Calu3 (cell line): ENCODE measurements around the gene CFAP97D1. TPM values are rescaled to one million over a fixed set of nuclear protein-coding genes. Genes with fewer than 3 reads are reported as not detected.

ENCODE experiments used
- BruUV-seq: library from RNA; stranded (reverse); fragments of 400-500 nt; replicated peaks from 2 replicates; lab custom pipeline; 2021; lab: Mats Ljungman, UMichigan
- CTCF ChIA-PET: fragments of 300-600 bp; sonication (Branson Sonifier 250); formaldehyde crosslinking; loops from one replicate; lab custom pipeline; 2022; ENCODE audit warnings: antibody characterized with exemption; lab: Charles Lee
- DNase-seq: peaks from one replicate; pipeline ENCODE4 v3.0.0; 2022
- H3K27ac Mint-ChIP-seq: one replicate; pipeline ENCODE4 v1.8.0; 2022; ENCODE audit warnings: mixed read lengths; ENCODE audit not compliant: unreplicated experiment
- H3K27me3 Mint-ChIP-seq: one replicate; pipeline ENCODE4 v1.8.0; 2022; ENCODE audit warnings: mixed read lengths; ENCODE audit not compliant: unreplicated experiment
- H3K36me3 Mint-ChIP-seq: one replicate; pipeline ENCODE4 v1.8.0; 2022; ENCODE audit warnings: mild to moderate bottlenecking, moderate library complexity, mixed read lengths; ENCODE audit not compliant: insufficient read depth, unreplicated experiment
- H3K4me1 Mint-ChIP-seq: one replicate; pipeline ENCODE4 v1.8.0; 2022; ENCODE audit warnings: mild to moderate bottlenecking, low read depth, mixed read lengths; ENCODE audit not compliant: unreplicated experiment
- H3K4me3 Mint-ChIP-seq: one replicate; pipeline ENCODE4 v1.8.0; 2022; ENCODE audit warnings: mild to moderate bottlenecking, low read depth, moderate library complexity, mixed read lengths; ENCODE audit not compliant: unreplicated experiment
- H3K9me3 Mint-ChIP-seq: one replicate; pipeline ENCODE4 v1.8.0; 2022; ENCODE audit warnings: low read depth, mixed read lengths; ENCODE audit not compliant: unreplicated experiment
- CTCF ChIP-seq: fragments of 200-600 bp; IDR thresholded peaks from one replicate; pipeline ENCODE4 v1.8.0; 2022; ENCODE audit warnings: antibody characterized with exemption; ENCODE audit not compliant: unreplicated experiment
- intact Hi-C: fragments of 100-400 bp; cut with micrococcal nuclease; formaldehyde crosslinking; loops from one replicate; pipeline ENCODE4 v1.10.0; 2022; ENCODE audit not compliant: unreplicated experiment
- total RNA-seq: library from RNA; stranded (reverse); gene quantifications from 2 replicates; pipeline ENCODE4 v1.2.3, GENCODE V29; 2022

Gene CFAP97D1
- total RNA-seq, 1 experiment from 2014 or later: not detected

- Mint-ChIP-seq H3K4me1 (peaks cover 3% of the 10 kb centered on the region), H3K27me3 (no peaks in the 10 kb centered on the region), H3K4me3 (no peak overlapping the region), H3K9me3 (no peaks in the 10 kb centered on the region), H3K36me3 (peaks cover 43% of the 10 kb centered on the region), H3K27ac (no peak overlapping the region)
- TF ChIP-seq CTCF: no peak
- intact Hi-C loops: no loop called here
- CTCF ChIA-PET: interaction anchor here (0.6 to 3.1 kb wide), 5 partner anchors 39 to 460 kb away, joined by 3 to 12 read pairs (median 3); partner anchors contain the start of gene CD300LG
- no peak for DNase-seq
- no TSS peak for BruUV-seq
Observed at GRCh38 chr17:43767053-43767712, 13.1 kb upstream of the CFAP97D1 start.

DNA sequence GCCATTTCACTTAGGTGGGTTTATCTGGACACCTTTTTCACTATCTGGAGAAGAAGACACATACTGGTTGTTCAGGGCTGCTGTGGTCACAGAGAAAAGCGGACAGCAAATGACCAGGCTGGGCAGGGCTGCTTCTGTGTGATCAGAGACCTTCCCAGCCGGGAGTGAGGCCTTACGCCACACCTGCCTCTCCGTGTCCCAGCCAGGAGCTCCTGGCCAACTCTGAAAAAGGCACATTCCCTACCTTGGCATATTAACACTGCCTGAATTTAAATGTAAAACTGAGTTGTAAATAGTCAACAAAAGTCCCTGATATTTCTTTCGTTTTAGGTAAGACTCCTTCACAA lies 12.5 kb upstream of the CFAP97D1 start:
- TF ChIP-seq CTCF: no peak
- Mint-ChIP-seq H3K27ac (no peak overlapping the region), H3K4me3 (no peak overlapping the region), H3K4me1 (peaks cover 8% of the 10 kb centered on the region), H3K9me3 (no peaks in the 10 kb centered on the region), H3K36me3 (peaks cover 48% of the 10 kb centered on the region), H3K27me3 (no peaks in the 10 kb centered on the region)
- TSS peak; percentile 14 for BruUV-seq
- CTCF ChIA-PET: interaction anchor here (0.8 to 3.1 kb wide), 4 partner anchors 38 to 79 kb away, joined by 3 to 12 read pairs (median 4); partner anchors contain the start of gene CD300LG
- intact Hi-C loops: no loop called here
- DNase-seq: no peak

- no peak for DNase-seq
- no peak overlapping the region for H3K27ac Mint-ChIP-seq
- BruUV-seq: no TSS peak
- no peak for TF ChIP-seq CTCF
- no peaks in the 10 kb centered on the region for H3K27me3 Mint-ChIP-seq
- no peak overlapping the region for H3K4me3 Mint-ChIP-seq
- CTCF ChIA-PET: interaction anchor here (1.0 kb wide), 1 partner anchor 68 kb away, joined by 3 read pairs; no protein-coding TSS in a partner anchor
- peaks cover 54% of the 10 kb centered on the region for H3K36me3 Mint-ChIP-seq
- peaks cover 15% of the 10 kb centered on the region for H3K4me1 Mint-ChIP-seq
- no peaks in the 10 kb centered on the region for H3K9me3 Mint-ChIP-seq
- intact Hi-C loops: no loop called here
Observed at GRCh38 chr17:43768382-43768781, 11.9 kb upstream of the CFAP97D1 start.

GRCh38 chr17:43768943-43769342 lies 11.3 kb upstream of the CFAP97D1 start:
- TF ChIP-seq CTCF: no peak
- no peak for DNase-seq
- H3K9me3 Mint-ChIP-seq: no peaks in the 10 kb centered on the region
- BruUV-seq: no TSS peak
- H3K4me1 Mint-ChIP-seq: peaks cover 16% of the 10 kb centered on the region
- H3K27me3 Mint-ChIP-seq: no peaks in the 10 kb centered on the region
- H3K4me3 Mint-ChIP-seq: no peak overlapping the region
- peaks cover 60% of the 10 kb centered on the region for H3K36me3 Mint-ChIP-seq
- intact Hi-C loops: no loop called here
- CTCF ChIA-PET: no interaction called here
- H3K27ac Mint-ChIP-seq: no peak overlapping the region
